ENCODE results near the gene GLB1L. TPM values are rescaled to one million over a fixed set of nuclear protein-coding genes. Genes with fewer than 3 reads are reported as not detected.
A peak's percentile ranks its signal among the peaks of the same experiment; 100 is the strongest.

Gene GLB1L
- total and polyA plus RNA-seq, 2 donors from 2014 or later, result 19.7 to 20.6 TPM

DNA sequence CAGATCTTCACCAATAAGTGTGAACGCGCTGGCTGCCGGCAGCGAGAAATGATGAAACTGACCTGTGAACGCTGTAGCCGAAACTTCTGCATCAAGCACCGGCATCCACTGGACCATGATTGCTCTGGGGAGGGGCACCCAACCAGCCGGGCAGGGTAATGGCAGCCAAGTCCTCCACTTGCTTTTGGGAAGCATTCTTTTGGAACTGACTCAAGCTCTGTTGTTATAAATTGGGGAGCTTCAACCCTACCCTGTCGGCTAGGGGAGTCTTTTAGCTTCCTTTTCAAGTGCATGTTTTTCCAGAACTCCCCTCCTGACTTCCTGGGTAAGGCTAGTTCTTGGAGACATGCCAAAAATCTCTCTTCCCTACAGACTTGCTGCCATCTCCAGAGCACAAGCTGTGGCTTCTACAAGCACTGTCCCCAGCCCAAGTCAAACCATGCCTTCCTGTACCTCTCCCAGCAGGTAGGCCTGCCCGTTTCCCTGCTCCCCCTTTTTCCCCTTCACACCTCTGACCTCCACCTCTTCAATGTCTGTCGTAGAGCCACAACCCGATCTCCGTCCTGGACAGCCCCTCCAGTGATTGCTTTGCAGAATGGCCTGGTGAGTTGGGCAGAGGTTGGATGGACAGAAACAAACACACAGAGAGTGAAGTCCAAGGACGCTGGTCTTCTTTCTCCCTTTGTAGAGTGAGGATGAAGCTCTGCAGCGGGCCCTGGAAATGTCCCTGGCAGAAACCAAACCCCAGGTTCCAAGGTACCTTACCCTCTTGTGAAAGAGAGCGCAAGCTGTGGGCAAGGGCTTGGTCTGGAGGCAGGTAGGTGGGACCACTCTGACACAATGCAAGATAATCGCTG lies 37.1 kb downstream of the GLB1L start:
- peaks cover under 1 to 19% (median 14%) of the 10 kb centered on the region in 3 donors for H3K36me3 ChIP-seq (ENCODE audit: control insufficient read depth in 2 of 3, insufficient read depth in 3 of 3, low read length in 3 of 3)
- TF ChIP-seq, protein P1, sequence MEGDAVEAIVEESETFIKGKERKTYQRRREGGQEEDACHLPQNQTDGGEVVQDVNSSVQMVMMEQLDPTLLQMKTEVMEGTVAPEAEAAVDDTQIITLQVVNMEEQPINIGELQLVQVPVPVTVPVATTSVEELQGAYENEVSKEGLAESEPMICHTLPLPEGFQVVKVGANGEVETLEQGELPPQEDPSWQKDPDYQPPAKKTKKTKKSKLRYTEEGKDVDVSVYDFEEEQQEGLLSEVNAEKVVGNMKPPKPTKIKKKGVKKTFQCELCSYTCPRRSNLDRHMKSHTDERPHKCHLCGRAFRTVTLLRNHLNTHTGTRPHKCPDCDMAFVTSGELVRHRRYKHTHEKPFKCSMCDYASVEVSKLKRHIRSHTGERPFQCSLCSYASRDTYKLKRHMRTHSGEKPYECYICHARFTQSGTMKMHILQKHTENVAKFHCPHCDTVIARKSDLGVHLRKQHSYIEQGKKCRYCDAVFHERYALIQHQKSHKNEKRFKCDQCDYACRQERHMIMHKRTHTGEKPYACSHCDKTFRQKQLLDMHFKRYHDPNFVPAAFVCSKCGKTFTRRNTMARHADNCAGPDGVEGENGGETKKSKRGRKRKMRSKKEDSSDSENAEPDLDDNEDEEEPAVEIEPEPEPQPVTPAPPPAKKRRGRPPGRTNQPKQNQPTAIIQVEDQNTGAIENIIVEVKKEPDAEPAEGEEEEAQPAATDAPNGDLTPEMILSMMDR (IDR thresholded peaks at IDR 0.05; ENCODE audit: borderline replicate concordance, extremely low read depth, insufficient read depth), result no peak
- H3K4me1 ChIP-seq (ENCODE audit: control insufficient read depth in 2 of 3, insufficient read depth in 2 of 3, low read depth in 1 of 3, low read length in 3 of 3), result peaks cover 8 to 14% (median 9%) of the 10 kb centered on the region in 3 donors
- H3K9me3 ChIP-seq (ENCODE audit: control insufficient read depth in 2 of 3, insufficient read depth in 1 of 3, low read length in 3 of 3), result no peaks in the 10 kb centered on the region
- no peaks in the 10 kb centered on the region for H3K27me3 ChIP-seq (ENCODE audit: control insufficient read depth, insufficient read depth, low read length)
- H3K27ac ChIP-seq (ENCODE audit: low read depth in 2 of 2, low read length in 2 of 2), result peak overlapping the region in 1 of 2 donors; percentile 97
- DNase-seq, result peak in 3 of 5 donors; percentile 26 to 79 (median 39)
- peak overlapping the region in 1 of 3 donors; percentile 89 for H3K4me3 ChIP-seq (ENCODE audit: low read length in 3 of 3)
- peak overlapping the region in 1 of 3 donors; percentile 57 for H3K9ac ChIP-seq (ENCODE audit: low read length in 3 of 3)
- FAIRE-seq, result no peak
- intact Hi-C loops (cut with DNase I), result no loop called here

DNA sequence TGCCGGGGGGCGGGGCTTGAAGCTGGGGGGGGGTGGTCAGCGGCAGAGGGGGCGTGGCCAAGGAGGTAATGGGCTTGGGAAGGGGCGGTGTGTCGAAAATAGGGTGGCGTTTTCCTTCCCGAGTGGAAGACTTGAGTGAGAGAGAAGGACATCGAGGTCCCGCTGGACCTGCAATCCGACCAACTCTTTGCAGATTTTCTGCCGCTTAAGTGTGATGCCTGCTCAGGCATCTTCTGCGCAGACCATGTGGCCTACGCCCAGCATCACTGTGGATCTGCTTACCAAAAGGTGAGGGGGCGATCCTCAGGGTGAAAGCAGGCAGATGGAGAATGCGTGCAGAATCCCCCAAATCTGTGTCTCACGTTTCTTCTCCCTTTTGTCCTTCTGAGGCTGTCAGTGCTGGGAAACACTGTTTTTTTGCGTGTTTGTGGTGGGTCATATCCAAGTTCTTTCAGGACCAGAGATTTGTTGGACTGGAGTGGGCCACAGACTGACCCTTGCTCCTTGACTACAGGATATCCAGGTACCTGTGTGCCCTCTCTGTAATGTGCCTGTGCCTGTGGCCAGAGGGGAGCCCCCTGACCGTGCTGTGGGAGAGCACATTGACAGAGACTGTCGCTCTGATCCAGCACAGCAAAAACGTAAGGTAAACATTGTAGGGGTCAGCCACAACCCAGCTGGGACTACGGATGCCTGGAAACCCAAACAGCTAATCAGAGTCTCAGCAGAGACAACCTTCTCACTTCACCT lies 37.9 kb downstream of the GLB1L start:
- no peaks in the 10 kb centered on the region for H3K27me3 ChIP-seq (ENCODE audit: control insufficient read depth, insufficient read depth, low read length)
- FAIRE-seq, result no peak
- peaks cover 0 to 19% (median 10%) of the 10 kb centered on the region in 3 donors for H3K36me3 ChIP-seq (ENCODE audit: control insufficient read depth in 2 of 3, insufficient read depth in 3 of 3, low read length in 3 of 3)
- H3K27ac ChIP-seq (ENCODE audit: low read depth in 2 of 2, low read length in 2 of 2), result peak overlapping the region; percentile 97 to 98
- intact Hi-C loops (cut with DNase I), result no loop called here
- peaks cover 8 to 14% (median 9%) of the 10 kb centered on the region in 3 donors for H3K4me1 ChIP-seq (ENCODE audit: control insufficient read depth in 2 of 3, insufficient read depth in 2 of 3, low read depth in 1 of 3, low read length in 3 of 3)
- TF ChIP-seq, protein P1 (IDR thresholded peaks at IDR 0.05; ENCODE audit: borderline replicate concordance, extremely low read depth, insufficient read depth), result no peak
- H3K9me3 ChIP-seq (ENCODE audit: control insufficient read depth in 2 of 3, insufficient read depth in 1 of 3, low read length in 3 of 3), result no peaks in the 10 kb centered on the region
- peak overlapping the region; percentile 60 to 89 (median 74) for H3K4me3 ChIP-seq (ENCODE audit: low read length in 3 of 3)
- peak in 3 of 5 donors; percentile 24 to 63 (median 56) for DNase-seq
- H3K9ac ChIP-seq (ENCODE audit: low read length in 3 of 3), result peak overlapping the region; percentile 22 to 57 (median 26)

DNA sequence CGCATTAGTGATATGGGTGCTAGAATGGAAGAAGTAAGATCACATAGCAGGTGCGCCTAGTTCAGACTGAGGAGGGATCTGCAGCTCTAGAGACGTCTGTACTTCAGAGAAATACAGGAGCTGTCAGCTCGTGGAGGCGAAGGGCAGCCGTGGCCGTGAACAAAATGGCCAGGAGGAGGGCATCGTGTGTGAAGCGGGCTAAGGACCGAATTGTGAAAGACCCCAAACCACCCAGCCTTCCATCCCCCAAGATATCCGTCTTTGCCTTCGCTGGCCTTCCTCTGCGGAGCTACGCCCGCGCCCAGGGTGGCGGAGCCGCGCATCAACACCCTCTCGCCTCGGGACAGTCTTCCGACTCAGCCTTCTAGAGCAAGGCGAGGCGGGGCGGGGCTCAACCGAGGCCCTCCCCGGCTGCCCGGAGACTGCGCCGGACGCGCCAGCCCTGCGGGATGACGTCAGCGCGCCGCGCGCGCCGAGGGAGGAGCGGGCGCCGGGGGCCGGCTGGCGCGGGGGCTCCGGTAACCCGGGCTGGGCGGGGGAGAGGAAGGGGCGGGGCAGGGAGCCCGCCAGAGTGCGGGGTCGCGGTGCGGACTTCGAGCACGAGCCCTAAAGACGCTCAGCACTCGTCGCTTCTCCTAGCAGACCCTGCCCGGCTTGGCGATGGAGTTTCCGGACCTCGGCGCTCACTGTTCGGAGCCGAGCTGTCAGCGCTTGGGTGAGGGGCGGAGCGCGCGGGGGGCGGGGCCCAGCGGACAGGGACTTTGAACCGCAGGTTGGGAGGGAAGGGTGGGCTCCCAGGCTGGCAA lies 38.7 kb downstream of the GLB1L start, which contains the start of gene ZFAND2B:
ZFAND2B (plus strand) TSS at position 455 of the 806 bp plus-strand sequence; CDS start at position 661, 206 bp downstream.
- H3K36me3 ChIP-seq (ENCODE audit: control insufficient read depth in 2 of 3, insufficient read depth in 3 of 3, low read length in 3 of 3), result peaks cover 0 to 19% (median 10%) of the 10 kb centered on the region in 3 donors
- peak within 1 kb of the TSS; percentile 92 to 100 (median 96) for H3K9ac ChIP-seq (ENCODE audit: low read length in 3 of 3)
- peak within 1 kb of the TSS; percentile 89 to 93 (median 92) for H3K4me3 ChIP-seq (ENCODE audit: low read length in 3 of 3)
- H3K9me3 ChIP-seq (ENCODE audit: control insufficient read depth in 2 of 3, insufficient read depth in 1 of 3, low read length in 3 of 3), result no peaks in the 10 kb centered on the region
- TF ChIP-seq, protein P1 (IDR thresholded peaks at IDR 0.05; ENCODE audit: borderline replicate concordance, extremely low read depth, insufficient read depth), result no peak
- H3K27ac ChIP-seq (ENCODE audit: low read depth in 2 of 2, low read length in 2 of 2), result peak within 1 kb of the TSS; percentile 97 to 98
- H3K27me3 ChIP-seq (ENCODE audit: control insufficient read depth, insufficient read depth, low read length), result no peaks in the 10 kb centered on the region
- DNase-seq (peak; percentile 95 to 98 (median 98)), FAIRE-seq (no peak)
- intact Hi-C loops (cut with DNase I), result no loop called here
- peaks cover 8 to 14% (median 9%) of the 10 kb centered on the region in 3 donors for H3K4me1 ChIP-seq (ENCODE audit: control insufficient read depth in 2 of 3, insufficient read depth in 2 of 3, low read depth in 1 of 3, low read length in 3 of 3)
